Right cardiac atrium (tissue), 5 donors: ENCODE results near the gene GLB1L3. TPM values are rescaled to one million over a fixed set of nuclear protein-coding genes. Genes with fewer than 3 reads are reported as not detected.

Experiments
- ATAC-seq, 2 donors: fragments of 200-7000 bp; cut with Tn5 transposase; one replicate each; pipeline versions ENCODE4 v1.8.0 to v1.9.1; 2020; ENCODE audit warnings: moderate library complexity in 2 of 2, mild to moderate bottlenecking in 1 of 2
- DNase-seq, 3 donors: peaks; one replicate each; pipeline ENCODE4 v3.0.0-alpha.2; 2020
- H3K27ac ChIP-seq: one replicate; pipeline ENCODE4 v1.5.1; 2013; ENCODE audit warnings: mild to moderate bottlenecking, low read length, control low read depth, moderate library complexity
- H3K27me3 ChIP-seq: one replicate; pipeline ENCODE4 v1.6.1; 2013; ENCODE audit not compliant: control insufficient read depth, insufficient read depth
- H3K4me1 ChIP-seq: one replicate; pipeline ENCODE4 v1.6.1; 2013; ENCODE audit warnings: low read length; ENCODE audit not compliant: control insufficient read depth, insufficient read depth
- H3K4me3 ChIP-seq: one replicate; pipeline ENCODE4 v1.5.1; 2013; ENCODE audit warnings: low read length, control low read depth
- H3K9me3 ChIP-seq: one replicate; pipeline ENCODE4 v1.6.1; 2013; ENCODE audit warnings: low read length; ENCODE audit not compliant: control insufficient read depth
- WGBS: extraction: QIAGEN DNeasy Blood & Tissue Kit; methylation state at CpG from one replicate; pipeline ENCODE4 v1.1.7; 2013; 5-methylcytosine and 5-hydroxymethylcytosine counted together
- intact Hi-C, 4 donors: fragments of 100-400 bp; cut with DNase I; formaldehyde crosslinking; loops; one replicate each; pipeline versions ENCODE4 v1.11.0 to v1.14.0; 2022 to 2023
- long read RNA-seq, 4 donors: library from polyadenylated mRNA; unstranded; transcript quantifications; one replicate each; pipeline ENCODE4 v2.0.0, GENCODE V29; 2020 to 2021
- polyA plus RNA-seq: library from polyadenylated mRNA; stranded (reverse); fragments of 200-250 nt; gene quantifications from one replicate; pipeline ENCODE4 v1.2.3, GENCODE V29; 2013
- total RNA-seq, 4 donors: library from RNA; stranded (reverse); fragmentation: NEBNext Ultra II Directional; extraction: Animal tissue kit (Norgen Biotek cat#: 25700); gene quantifications; one replicate each; pipeline ENCODE4 v1.2.1, GENCODE V29; 2021
- donor health status: healthy with polysubstance abuse.
- donor health status: DM: no; HTN: yes; CAD: no.
- donor health status: DM: no; HTN: no; CAD: no.
- donor health status: DM: no; HTN: yes; CAD: no; lungs with severe emphysema.
- donor health status: DM: yes; HTN: yes; CAD: no.

GLB1L3 gene, protein sequence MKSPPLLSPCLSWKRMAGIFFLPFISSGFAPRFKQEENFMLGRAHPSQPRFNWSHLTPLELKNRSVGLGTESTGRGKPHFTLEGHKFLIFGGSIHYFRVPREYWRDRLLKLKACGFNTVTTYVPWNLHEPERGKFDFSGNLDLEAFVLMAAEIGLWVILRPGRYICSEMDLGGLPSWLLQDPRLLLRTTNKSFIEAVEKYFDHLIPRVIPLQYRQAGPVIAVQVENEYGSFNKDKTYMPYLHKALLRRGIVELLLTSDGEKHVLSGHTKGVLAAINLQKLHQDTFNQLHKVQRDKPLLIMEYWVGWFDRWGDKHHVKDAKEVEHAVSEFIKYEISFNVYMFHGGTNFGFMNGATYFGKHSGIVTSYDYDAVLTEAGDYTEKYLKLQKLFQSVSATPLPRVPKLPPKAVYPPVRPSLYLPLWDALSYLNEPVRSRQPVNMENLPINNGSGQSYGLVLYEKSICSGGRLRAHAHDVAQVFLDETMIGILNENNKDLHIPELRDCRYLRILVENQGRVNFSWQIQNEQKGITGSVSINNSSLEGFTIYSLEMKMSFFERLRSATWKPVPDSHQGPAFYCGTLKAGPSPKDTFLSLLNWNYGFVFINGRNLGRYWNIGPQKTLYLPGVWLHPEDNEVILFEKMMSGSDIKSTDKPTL
- total RNA-seq (not detected), polyA plus RNA-seq (not detected)
- long read RNA-seq, donor 1: 0 reads
- long read RNA-seq, donor 2: 0 reads
- long read RNA-seq, donor 3: 0 reads
- long read RNA-seq, donor 4: 0 reads

DNA sequence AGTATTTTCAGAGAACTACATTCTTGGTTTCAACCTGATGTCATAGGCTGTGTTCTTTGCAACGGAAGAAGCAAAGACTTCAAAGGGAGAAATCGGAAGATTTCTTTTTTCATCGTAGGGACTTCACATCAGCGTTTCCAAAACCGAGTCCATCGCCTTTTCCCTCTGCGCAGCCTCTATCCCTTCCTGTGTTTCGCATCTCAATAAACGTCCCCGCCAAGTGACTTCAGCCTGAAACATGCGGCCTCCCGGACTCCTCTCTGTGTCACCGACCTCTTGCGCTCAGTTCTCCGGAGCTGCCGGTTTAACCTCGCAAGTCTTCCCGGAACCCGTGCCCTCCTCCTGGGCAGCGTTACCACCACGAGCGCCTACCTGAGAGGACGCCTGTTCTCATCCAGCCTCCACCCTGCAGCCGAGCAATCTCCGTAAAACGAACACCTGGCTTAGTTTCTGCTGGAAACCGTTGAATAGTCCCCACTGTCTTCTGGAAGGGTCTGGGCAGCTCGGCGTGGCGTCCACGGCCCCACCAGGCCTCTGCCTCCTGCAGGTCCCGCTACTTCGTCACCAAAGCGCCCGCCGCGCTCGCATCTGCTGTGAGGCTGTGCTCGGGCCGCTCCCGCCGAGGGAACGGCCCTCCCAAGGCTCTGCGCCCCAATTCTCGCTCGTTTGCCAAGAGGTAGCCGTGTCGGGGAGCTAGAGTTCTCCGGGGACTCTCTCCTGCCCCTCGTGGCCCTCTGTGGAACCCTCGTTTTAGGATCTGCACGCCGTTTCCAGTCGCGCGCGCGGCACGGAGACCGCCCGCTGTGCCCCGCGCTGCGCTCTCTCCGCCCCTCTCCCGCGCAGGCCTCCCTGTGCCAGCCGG, at the start of gene GLB1L3:
TSS of gene GLB1L3 (plus strand) at position 846 of the 862 bp plus-strand sequence. CDS start 362 bp downstream, outside the sequence.
- ATAC-seq (peak; percentile 33 to 63), DNase-seq (peak in 1 of 3 donors; percentile 58)
- intact Hi-C loops: no loop called here
- H3K4me3 ChIP-seq: peak within 1 kb of the TSS; percentile 11
- no peaks in the 10 kb centered on the region for H3K9me3 ChIP-seq
- no peaks in the 10 kb centered on the region for H3K4me1 ChIP-seq
- 2% methylated on average over 68 of the region's 68 CpGs for WGBS
- no peak within 1 kb of the TSS for H3K27ac ChIP-seq
- H3K27me3 ChIP-seq: no peaks in the 10 kb centered on the region

DNA sequence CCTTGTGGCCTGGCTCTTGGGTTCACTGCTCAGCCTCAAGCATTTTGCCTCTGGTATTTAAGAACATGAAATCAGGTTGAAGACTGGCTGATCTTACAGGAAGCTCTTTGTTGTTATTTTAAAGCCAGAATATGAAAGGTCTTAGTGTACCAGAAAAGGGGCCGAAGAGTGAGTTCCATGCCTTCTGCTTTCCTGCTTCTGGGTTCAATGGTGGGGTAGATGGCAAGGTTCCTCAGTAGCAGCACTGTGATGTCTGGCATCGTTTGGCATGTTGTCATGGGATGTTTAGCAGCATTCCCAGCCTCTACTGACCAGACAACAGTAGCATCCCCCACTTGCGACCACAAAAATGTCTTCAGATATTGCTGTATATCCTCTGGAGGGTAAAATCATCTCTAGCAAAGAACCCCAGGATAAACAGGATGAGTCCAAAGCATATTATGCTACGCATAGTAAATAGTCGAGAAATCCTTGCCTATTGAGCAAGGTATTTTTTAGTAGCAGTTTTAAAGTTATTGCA, 49.3 kb upstream of the GLB1L3 start:
- Histone ChIP-seq H3K9me3 (no peaks in the 10 kb centered on the region), H3K27ac (no peak overlapping the region), H3K27me3 (no peaks in the 10 kb centered on the region), H3K4me1 (peaks cover 14% of the 10 kb centered on the region), H3K4me3 (no peak overlapping the region)
- DNase-seq (no peak), ATAC-seq (no peak)
- intact Hi-C loops: no loop called here
- 80% methylated on average over 5 of the region's 5 CpGs for WGBS

DNA sequence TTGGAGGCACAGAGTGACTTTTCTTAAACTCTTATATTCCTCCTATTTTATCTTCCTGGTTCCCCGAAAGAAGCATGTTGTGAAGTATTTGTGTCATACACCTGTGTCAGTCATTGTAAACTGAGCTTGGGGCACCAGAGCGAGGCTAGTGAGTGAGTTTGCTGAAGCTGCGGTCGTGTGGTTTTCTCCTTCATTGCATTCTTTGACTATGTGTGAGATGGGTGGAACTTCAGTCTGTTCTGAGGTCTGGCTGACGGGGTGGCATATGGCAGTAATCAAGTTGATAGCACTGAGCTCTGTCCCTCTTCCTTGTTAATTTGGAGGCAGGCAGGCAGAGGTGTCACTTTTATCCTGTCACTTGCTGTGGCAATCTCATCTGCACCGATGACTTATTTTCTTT, 47.6 kb upstream of the GLB1L3 start:
- no peaks in the 10 kb centered on the region for H3K27me3 ChIP-seq
- WGBS: 84% methylated on average over 6 of the region's 6 CpGs
- H3K4me3 ChIP-seq: no peak overlapping the region
- no peak for ATAC-seq
- H3K4me1 ChIP-seq: peaks cover 10% of the 10 kb centered on the region
- DNase-seq: no peak
- H3K27ac ChIP-seq: no peak overlapping the region
- no peaks in the 10 kb centered on the region for H3K9me3 ChIP-seq
- intact Hi-C loops: no loop called here

DNA sequence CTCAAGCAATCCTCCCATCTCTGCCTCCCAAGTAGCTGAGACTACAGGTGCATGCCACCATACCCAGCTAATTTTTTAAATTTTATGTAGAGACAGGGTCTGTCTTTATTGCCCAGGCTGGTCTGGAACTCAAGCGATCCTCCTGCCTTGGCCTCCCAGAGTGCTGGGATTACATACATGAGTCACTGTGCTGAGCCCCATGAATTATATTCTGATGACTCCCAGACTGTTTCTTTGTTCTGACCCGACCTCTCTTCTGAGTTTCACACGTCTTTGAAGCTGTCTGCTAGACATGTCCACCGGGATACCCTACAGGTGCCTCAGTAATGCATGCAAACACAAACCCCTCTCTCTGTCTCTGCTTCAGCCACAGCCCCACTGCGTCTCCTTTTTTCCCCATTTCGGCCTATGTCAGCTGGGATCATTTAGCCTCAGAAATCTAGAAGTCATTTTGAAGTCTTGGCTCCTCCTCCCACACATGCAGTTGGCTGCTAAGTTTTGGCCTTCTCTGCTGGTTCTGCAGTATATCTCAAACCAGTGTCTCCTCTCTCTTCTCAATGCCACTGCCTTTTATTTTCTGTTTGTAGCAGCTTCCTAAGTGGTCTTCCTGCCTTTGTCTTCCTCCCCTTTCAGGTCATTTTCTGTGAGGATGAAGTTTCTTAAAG, 46.9 kb upstream of the GLB1L3 start:
- intact Hi-C loops: no loop called here

DNA sequence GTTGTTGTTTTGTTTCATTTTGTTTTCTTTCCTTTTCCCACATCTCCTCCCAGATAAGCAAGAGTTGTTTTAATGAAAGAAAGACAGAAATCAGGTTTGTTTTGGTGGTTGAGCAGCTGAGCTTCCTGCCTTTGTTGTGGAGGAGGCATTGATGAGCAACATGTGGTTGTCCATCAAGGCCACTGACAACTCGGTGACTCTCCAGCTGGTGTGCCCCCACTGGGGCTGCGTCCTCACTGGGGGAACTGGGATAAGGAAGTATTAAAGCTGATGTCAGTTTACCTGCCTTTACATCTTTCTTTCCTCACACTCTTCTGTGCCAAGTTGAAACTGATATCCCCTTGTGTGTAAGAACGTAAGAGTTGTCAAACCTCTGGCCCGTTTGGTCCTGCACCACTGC, 45.8 kb upstream of the GLB1L3 start:
- Histone ChIP-seq H3K4me3 (no peak overlapping the region), H3K9me3 (no peaks in the 10 kb centered on the region), H3K27ac (no peak overlapping the region), H3K4me1 (peaks cover 10% of the 10 kb centered on the region), H3K27me3 (no peaks in the 10 kb centered on the region)
- intact Hi-C loops: no loop called here
- no peak for ATAC-seq
- 52% methylated on average over 4 of the region's 4 CpGs for WGBS
- DNase-seq: peak in 1 of 3 donors; percentile 40

More for the DNA sequence above, 46.9 kb upstream of the GLB1L3 start:
- DNase-seq (no peak), ATAC-seq (no peak)
- H3K9me3 ChIP-seq: no peaks in the 10 kb centered on the region
- WGBS: 71% methylated on average over 6 of the region's 6 CpGs
- H3K27ac ChIP-seq: no peak overlapping the region
- no peak overlapping the region for H3K4me3 ChIP-seq
- H3K4me1 ChIP-seq: peaks cover 10% of the 10 kb centered on the region
- H3K27me3 ChIP-seq: no peaks in the 10 kb centered on the region

DNA sequence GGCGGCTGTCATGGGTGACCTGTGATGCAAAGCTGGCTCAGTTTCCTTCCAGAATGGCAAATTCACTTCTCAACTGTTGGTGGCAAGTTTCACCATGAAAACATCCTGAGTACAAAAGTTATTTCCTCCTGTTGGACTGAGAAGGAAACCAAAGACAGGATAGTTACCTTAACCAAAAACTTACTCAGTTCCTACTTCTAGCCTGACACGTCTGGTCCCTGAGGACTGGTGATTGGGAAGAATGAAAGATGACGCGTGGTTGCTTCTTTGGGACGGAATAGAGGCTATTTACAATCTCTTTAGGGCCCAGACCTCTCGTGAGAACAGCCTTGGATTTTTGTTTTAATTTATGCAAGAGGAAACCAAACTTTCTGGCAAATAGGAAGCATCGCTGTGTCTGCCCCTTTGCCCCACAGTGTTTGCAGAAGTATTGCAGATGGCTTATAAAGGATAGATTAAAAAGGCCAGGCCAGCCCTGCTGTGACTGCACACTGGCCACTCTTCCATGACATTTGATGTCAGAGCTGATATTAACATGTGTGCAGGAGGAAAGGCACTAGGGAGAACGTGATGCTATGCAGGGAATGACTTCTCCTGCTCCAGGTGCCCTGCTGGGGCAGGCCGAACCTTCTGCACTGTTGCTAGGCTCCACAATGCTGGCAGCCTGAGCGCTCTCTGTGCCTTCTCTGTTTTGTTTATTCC, 44.1 kb upstream of the GLB1L3 start:
- no peak overlapping the region for H3K27ac ChIP-seq
- H3K4me1 ChIP-seq: peaks cover 8% of the 10 kb centered on the region
- DNase-seq (no peak), ATAC-seq (no peak)
- no peaks in the 10 kb centered on the region for H3K9me3 ChIP-seq
- intact Hi-C loops: no loop called here
- no peak overlapping the region for H3K4me3 ChIP-seq
- WGBS: 68% methylated on average over 10 of the region's 10 CpGs
- no peaks in the 10 kb centered on the region for H3K27me3 ChIP-seq

DNA sequence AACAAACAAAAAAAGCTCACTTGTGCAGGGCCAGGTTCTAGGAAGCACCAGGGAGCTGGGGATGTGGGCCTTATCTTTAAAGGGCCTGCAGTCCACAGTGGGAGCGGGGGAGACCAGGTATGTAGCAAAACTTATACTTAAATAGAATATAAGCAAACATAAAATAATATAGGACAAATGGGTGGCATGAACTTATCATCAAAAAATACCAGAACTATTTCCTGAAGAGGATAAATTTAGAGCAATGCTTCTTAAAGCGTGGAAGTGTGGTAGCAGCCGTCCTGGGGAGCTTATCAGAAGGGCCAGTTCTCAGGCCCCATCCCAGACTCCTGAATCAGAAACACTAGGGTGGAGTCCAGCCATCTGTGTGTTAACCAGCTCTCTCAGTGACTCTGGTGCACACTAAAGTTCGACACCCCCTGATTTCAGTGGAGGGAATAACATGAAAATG, 42.4 kb upstream of the GLB1L3 start:
- WGBS: 66% methylated on average over 4 of the region's 4 CpGs
- H3K4me3 ChIP-seq: no peak overlapping the region
- no peak for ATAC-seq
- H3K27ac ChIP-seq: no peak overlapping the region
- H3K27me3 ChIP-seq: no peaks in the 10 kb centered on the region
- no peak for DNase-seq
- intact Hi-C loops: no loop called here
- H3K9me3 ChIP-seq: no peaks in the 10 kb centered on the region
- H3K4me1 ChIP-seq: peaks cover 8% of the 10 kb centered on the region

DNA sequence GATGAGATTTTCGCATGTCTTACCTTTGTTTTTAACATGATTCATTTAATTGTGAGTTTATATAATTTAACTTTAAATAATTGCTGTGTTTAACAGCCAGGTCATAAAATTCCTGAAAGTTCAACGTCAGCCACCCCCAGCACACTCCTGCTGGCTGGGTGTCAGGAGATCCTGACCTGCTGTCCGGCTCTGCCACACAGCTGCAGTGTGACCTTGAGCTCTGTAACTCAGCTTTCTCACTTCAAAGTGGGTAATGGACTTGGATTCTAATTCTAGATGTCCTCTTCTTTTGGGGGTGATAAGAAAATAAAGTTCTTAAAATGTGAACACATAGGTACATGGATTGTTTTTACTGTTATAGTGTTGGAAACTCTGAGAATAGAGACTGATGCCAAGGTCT, 40.8 kb upstream of the GLB1L3 start:
- no peak overlapping the region for H3K27ac ChIP-seq
- ATAC-seq (no peak), DNase-seq (no peak)
- H3K4me1 ChIP-seq: peaks cover 2% of the 10 kb centered on the region
- no peaks in the 10 kb centered on the region for H3K27me3 ChIP-seq
- no peaks in the 10 kb centered on the region for H3K9me3 ChIP-seq
- no peak overlapping the region for H3K4me3 ChIP-seq
- intact Hi-C loops: no loop called here
- WGBS: 71% methylated on average over 3 of the region's 3 CpGs

DNA sequence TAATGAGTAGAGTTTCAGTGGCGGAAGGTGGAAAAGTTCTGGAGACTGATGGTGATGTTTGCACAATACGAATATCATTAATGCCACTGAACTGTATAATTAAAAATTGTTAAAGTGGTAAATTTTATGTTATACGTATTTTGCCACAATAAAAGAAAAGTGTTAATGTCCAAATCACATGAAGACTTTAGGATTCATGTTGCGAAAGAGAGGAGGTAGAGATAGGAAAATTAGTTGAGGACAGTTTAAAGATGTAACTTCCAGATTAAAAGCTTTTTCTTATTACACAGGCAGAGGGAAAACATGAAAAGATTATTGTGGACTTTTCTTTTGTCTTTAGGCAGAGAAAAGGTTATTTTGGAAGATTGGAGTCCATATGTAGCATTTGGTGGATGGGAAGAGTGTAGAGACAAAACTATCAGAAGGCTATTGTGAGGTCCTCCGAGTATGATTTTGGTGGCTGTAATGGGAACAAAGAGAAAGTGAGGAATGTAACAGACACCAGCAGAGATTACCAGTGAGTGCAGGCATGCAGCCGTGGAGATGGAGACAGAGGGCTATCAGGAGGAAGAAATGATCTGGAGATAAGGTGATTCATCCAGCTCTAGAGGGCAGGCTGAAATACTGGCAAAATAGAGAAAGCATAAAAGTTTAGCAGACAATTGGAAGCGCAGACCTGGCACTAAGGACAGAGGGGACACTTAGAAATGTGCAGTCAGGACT, 39.2 kb upstream of the GLB1L3 start:
- intact Hi-C loops: no loop called here
- Histone ChIP-seq H3K27me3 (no peaks in the 10 kb centered on the region), H3K27ac (no peak overlapping the region), H3K4me1 (no peaks in the 10 kb centered on the region), H3K9me3 (no peaks in the 10 kb centered on the region), H3K4me3 (no peak overlapping the region)
- DNase-seq (no peak), ATAC-seq (no peak)
- WGBS: 83% methylated on average over 7 of the region's 7 CpGs
